HG02571 (cell line): ENCODE measurements around the gene CAMK2D.

Source experiments
- ATAC-seq: cut with Tn5 transposase; IDR thresholded peaks from one replicate; pipeline ENCODE4 v1.9.1; 2021; ENCODE audit warnings: mild to moderate bottlenecking, moderate library complexity; ENCODE audit not compliant: unreplicated experiment

CAMK2D gene

GRCh38 chr4:113407409-113407808 lies 354.1 kb downstream of the CAMK2D start:
- ATAC-seq = no peak

GRCh38 chr4:113406723-113407016 lies 354.9 kb downstream of the CAMK2D start:
- no peak for ATAC-seq

GRCh38 chr4:113405874-113406722 lies 355.4 kb downstream of the CAMK2D start:
- no peak for ATAC-seq

GRCh38 chr4:113404841-113405240 lies 356.7 kb downstream of the CAMK2D start:
- no peak for ATAC-seq

GRCh38 chr4:113404167-113404571 lies 357.4 kb downstream of the CAMK2D start:
- ATAC-seq = no peak
